Measurements from ENCODE around the gene GPR17. TPM values are rescaled to one million over a fixed set of nuclear protein-coding genes. Genes with fewer than 3 reads are reported as not detected.
A peak's percentile ranks its signal among the peaks of the same experiment; 100 is the strongest.

The GPR17 gene
- total and polyA plus RNA-seq, 9 of the 15 experiments (the other 6 are each of a cell fraction or from before 2014, with no cell fraction given): not detected

DNA sequence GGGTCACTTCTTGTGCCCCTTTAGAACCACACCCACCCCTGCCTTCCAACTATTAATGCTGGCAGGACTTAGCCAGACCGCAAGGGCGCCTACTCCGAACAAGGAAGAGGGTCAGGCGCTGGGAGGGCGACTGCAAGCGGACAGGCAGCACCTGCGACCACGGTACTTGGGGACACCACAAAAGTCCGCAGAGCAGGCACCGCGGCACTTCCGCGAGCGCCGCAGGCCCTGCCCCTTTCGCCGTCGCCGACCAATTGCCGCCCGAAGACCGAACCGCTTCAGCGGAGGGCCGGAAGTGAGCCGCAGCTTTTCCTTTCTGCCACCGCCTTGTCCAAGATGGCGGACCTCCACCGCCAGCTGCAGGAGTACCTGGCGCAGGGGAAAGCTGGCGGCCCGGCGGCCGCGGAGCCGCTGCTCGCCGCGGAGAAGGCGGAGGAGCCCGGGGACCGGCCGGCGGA lies 55.3 kb downstream of the GPR17 start, which contains the start of gene SFT2D3 (continued):
- TF ChIP-seq, protein P1, sequence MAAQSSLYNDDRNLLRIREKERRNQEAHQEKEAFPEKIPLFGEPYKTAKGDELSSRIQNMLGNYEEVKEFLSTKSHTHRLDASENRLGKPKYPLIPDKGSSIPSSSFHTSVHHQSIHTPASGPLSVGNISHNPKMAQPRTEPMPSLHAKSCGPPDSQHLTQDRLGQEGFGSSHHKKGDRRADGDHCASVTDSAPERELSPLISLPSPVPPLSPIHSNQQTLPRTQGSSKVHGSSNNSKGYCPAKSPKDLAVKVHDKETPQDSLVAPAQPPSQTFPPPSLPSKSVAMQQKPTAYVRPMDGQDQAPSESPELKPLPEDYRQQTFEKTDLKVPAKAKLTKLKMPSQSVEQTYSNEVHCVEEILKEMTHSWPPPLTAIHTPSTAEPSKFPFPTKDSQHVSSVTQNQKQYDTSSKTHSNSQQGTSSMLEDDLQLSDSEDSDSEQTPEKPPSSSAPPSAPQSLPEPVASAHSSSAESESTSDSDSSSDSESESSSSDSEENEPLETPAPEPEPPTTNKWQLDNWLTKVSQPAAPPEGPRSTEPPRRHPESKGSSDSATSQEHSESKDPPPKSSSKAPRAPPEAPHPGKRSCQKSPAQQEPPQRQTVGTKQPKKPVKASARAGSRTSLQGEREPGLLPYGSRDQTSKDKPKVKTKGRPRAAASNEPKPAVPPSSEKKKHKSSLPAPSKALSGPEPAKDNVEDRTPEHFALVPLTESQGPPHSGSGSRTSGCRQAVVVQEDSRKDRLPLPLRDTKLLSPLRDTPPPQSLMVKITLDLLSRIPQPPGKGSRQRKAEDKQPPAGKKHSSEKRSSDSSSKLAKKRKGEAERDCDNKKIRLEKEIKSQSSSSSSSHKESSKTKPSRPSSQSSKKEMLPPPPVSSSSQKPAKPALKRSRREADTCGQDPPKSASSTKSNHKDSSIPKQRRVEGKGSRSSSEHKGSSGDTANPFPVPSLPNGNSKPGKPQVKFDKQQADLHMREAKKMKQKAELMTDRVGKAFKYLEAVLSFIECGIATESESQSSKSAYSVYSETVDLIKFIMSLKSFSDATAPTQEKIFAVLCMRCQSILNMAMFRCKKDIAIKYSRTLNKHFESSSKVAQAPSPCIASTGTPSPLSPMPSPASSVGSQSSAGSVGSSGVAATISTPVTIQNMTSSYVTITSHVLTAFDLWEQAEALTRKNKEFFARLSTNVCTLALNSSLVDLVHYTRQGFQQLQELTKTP (IDR thresholded peaks at IDR 0.05; ENCODE audit: low read depth in 1 of 2, partially characterized antibody in 2 of 2): no peak
- TF ChIP-seq IRF2 (CRISPR knock-in tag; IDR thresholded peaks at IDR 0.05) (no peak), ZNF347 (CRISPR knock-in tag; IDR thresholded peaks at IDR 0.05; ENCODE audit: low read depth) (no peak), MYBL2 (IDR thresholded peaks at IDR 0.05; ENCODE audit: low read depth) (no peak), MYBL2 (CRISPR knock-in tag; IDR thresholded peaks at IDR 0.05; ENCODE audit: borderline replicate concordance) (no peak), ZFP36 (IDR thresholded peaks at IDR 0.05; ENCODE audit: low read depth, low read length, partially characterized antibody) (peak; percentile 44), SMAD3 (CRISPR knock-in tag; conservative IDR thresholded peaks at IDR 0.05) (no peak), ZBTB7A (IDR thresholded peaks at IDR 0.05; ENCODE audit: borderline replicate concordance, control insufficient read depth, low read depth, low read length) (peak; percentile 51; the same call in 1 of the 2 replicates), ZFP1 (CRISPR knock-in tag; IDR thresholded peaks at IDR 0.05) (no peak), ARNT (IDR thresholded peaks at IDR 0.05) (no peak), EHMT2 (IDR thresholded peaks at IDR 0.05) (no peak), ZNF584 (CRISPR knock-in tag; IDR thresholded peaks at IDR 0.05; ENCODE audit: low read depth) (no peak), ESRRB (CRISPR knock-in tag; IDR thresholded peaks at IDR 0.05; ENCODE audit: borderline replicate concordance) (no peak), BDP1 (IDR thresholded peaks at IDR 0.05; ENCODE audit: insufficient read depth, insufficient read length) (no peak), SIX5 (IDR thresholded peaks at IDR 0.05; ENCODE audit: borderline replicate concordance in 1 of 2, insufficient read depth in 1 of 2, low read depth in 1 of 2, low read length in 2 of 2) (no peak), NCOA2 (IDR thresholded peaks at IDR 0.05; ENCODE audit: partially characterized antibody in 2 of 2) (no peak), DPF2 (IDR thresholded peaks at IDR 0.05) (no peak), CCNT2 (IDR thresholded peaks at IDR 0.05; ENCODE audit: borderline replicate concordance, extremely low read depth, insufficient read length, low read depth, low read length) (no peak), RBM15 (IDR thresholded peaks at IDR 0.05; ENCODE audit: insufficient read depth, low read length) (no peak)
- TF ChIP-seq, protein P2, sequence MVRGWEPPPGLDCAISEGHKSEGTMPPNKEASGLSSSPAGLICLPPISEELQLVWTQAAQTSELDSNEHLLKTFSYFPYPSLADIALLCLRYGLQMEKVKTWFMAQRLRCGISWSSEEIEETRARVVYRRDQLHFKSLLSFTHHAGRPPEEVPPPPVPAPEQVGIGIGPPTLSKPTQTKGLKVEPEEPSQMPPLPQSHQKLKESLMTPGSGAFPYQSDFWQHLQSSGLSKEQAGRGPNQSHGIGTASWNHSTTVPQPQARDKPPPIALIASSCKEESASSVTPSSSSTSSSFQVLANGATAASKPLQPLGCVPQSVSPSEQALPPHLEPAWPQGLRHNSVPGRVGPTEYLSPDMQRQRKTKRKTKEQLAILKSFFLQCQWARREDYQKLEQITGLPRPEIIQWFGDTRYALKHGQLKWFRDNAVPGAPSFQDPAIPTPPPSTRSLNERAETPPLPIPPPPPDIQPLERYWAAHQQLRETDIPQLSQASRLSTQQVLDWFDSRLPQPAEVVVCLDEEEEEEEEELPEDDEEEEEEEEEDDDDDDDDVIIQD (CRISPR knock-in tag; IDR thresholded peaks at IDR 0.05): no peak
- TF ChIP-seq, protein P3, sequence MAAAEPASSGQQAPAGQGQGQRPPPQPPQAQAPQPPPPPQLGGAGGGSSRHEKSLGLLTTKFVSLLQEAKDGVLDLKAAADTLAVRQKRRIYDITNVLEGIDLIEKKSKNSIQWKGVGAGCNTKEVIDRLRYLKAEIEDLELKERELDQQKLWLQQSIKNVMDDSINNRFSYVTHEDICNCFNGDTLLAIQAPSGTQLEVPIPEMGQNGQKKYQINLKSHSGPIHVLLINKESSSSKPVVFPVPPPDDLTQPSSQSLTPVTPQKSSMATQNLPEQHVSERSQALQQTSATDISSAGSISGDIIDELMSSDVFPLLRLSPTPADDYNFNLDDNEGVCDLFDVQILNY (CRISPR knock-in tag; IDR thresholded peaks at IDR 0.05): 0 out of 2 replicates have a peak, but pooled peaks have one; percentile 2
- TF ChIP-seq, protein P4, sequence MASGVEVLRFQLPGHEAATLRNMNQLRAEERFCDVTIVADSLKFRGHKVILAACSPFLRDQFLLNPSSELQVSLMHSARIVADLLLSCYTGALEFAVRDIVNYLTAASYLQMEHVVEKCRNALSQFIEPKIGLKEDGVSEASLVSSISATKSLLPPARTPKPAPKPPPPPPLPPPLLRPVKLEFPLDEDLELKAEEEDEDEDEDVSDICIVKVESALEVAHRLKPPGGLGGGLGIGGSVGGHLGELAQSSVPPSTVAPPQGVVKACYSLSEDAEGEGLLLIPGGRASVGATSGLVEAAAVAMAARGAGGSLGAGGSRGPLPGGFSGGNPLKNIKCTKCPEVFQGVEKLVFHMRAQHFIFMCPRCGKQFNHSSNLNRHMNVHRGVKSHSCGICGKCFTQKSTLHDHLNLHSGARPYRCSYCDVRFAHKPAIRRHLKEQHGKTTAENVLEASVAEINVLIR (CRISPR knock-in tag; IDR thresholded peaks at IDR 0.05): no peak

Measured in K562 (cell line).